NCI-H1417 treated with DMSO at 0.1 percent for 48 hours (cell line): ENCODE results near the gene SYNDIG1L.

ENCODE experiments used
- DNase-seq: peaks from one replicate; lab custom pipeline; 2025; lab: John Stamatoyannopoulos, UW

SYNDIG1L gene

GRCh38 chr14:74358176-74358829 is 67.7 kb downstream of the SYNDIG1L start:
- DNase-seq = no peak

GRCh38 chr14:74357585-74357984 is 68.4 kb downstream of the SYNDIG1L start:
- no peak for DNase-seq

- no peak for DNase-seq
Observed at GRCh38 chr14:74356892-74357575, 69.0 kb downstream of the SYNDIG1L start.
